ENCODE measurements around the gene IRF4.

Gene IRF4

DNA sequence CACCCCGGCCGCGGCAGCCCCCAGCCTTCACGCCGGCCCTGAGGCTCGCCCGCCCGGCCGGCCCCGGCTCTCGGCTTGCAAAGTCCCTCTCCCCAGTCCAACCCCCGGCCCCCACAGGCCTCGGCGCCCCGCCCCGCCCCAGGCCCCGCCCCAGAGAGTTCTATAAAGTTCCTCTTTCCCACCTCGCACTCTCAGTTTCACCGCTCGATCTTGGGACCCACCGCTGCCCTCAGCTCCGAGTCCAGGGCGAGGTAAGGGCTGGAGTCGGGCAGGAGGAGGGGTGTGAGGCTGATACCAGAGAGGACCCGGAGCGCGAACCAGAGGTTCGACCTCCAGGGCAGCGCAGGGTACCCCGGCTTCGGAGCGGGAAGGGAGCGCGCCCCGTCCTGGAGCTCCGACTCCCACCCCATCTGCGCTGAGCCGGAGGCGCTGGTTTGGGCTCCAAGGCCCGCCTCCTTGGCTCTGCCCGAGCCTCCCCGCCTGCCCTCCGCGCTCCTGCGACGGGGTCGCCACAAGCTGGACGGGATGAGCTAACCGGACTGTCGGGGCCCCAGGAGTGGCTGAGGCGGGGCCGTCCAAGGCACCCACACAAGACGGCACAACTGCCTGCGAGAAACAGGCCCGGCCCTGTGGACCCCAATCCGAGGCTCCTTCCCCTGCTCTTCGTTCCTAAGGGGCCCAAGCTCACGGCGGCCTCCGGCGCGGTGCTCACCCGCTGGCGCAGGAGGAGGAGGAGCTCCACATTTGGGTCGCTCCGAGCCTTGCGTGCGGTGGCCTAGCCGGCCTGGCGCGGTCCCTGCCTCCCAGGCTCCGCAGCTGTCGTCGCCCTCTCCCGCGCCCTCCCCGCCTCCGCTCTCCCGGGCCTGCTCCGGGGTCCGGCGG, at the start of gene IRF4:
TSS of gene IRF4 (plus strand) at position 194 of the 882 bp plus-strand sequence. CDS start 1,401 bp downstream, outside the sequence.
- DNase-seq = no peak

DNA sequence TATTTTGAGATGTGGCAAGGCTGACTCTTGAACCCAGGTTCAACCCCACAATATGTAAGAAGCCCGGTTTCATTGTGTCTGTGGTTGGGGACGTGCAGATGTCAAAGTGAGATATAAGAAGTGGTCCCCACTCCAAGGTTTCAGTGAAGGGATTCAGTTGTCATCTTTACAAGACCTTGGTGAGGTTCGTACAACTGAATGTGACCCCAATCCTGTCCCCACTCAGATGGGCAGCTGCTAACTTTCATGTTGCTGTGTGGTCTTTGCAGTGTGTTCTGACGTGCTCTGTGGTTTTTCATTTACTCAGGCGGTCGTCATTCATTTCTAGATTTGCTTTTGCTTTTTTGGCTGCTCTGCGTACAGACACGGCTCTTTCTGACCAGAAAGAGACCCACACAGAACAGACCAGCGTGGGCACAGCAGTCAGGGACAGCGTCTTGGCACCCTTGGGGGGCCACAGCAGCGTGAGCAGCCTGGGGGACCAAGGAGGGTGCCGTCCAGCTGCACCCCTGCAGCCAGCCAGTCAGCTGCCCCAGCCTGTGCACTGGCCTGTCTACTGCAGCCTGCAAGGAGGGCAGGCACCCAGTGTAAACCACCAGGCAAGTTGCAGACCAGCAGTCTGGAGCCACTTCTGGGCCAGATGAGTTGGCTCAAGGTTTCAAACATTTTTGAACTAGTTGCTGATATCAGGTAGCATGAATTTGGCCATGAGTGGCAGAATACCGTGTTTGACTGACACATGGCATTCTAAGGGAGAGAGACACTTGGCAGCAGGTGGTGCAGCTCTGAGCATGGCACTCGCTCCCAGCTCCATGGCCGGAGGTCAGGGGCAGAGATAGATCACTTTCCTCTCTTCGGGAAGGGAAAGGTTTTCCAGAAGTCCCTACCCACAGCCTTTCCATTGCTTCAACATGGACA, 49.4 kb upstream of the IRF4 start:
- DNase-seq = no peak

DNA sequence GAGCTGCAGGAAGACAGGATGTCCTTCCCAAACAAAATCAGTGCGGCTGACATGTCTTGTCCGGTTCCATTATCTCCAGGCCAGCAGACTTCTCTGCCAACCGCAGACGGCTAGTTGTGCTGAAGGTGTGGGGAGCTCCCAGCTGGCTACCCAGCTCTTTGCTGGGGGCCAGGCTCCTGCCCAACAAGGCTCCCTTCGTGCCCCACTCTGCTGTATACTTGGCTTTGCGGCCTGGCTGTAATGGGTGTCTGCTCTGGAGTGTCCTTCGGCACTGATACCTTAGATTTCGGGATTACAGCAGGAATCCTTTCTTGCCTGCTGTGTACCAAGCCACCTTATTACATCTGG, 48.7 kb upstream of the IRF4 start:
- no peak for DNase-seq

DNA sequence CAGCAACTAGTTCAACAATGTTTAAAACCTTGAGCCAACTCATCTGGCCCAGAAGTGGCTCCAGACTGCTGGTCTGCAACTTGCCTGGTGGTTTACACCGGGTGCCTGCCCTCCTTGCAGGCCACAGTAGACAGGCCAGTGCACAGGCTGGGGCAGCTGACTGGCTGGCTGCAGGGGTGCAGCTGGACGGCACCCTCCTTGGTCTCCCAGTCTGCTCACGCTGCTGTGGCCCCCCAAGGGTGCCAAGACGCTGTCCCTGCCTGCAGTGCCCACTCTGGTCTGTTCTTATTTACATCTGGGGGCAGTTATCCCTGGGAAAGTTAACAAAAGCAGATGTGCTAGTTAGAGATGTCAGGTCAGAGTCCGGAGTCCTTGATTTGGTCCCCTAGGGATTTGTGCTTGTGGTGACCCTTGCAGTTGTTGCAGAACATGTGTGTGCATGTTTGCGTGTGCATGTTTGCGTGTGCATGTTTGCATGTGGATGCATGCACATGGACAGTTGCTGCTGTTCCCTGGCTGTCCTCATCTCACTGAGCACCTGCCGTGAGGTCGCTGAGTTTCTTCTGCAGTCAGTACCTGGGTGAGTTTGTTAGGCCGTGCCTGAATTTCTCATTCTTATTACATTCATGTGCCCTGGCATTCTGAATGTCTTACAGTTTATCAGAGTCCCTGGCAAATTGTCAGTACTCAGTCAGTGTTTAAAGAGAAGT, 48.2 kb upstream of the IRF4 start:
- DNase-seq = no peak

DNA sequence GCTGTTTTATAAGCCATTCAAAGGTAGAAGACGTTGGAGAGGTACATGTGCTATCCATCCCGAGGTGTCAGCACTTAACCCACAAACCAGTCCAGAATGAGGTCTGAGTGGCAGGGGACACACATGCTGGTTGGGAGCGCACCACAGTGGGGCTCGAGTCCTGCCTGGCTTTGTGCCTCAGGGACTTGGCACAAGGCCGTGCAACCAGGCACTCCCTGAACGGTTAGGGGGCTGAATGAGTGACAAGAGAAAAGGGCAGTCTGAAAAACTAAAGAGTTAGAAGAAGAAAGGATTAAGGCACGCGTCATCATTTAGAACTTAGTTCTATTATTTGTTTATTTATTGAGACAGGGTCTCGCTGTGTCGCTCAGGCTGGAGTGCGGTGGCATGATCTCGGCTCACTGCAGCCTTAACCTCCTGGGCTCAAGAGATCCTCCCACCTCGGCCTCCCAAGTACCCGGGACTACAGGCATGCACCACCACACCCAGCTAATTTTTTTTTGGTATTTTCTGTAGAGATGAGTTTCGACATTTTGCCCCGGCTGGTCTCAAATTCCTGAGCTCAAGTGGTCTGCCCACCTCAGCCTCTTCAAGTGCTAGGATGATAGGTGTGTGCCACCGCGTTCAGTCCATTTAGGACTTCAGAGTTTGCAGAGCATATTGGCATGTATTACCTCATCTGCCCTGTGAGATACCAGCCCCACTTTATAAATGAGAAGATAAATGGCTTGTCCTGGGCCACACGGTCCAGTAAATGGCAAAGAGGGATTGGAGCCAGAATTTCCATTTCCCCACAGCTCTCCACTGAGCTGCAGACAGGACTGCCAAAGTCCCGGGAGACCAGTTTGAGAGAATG, 47.4 kb upstream of the IRF4 start:
- DNase-seq = peak; percentile 67

DNA sequence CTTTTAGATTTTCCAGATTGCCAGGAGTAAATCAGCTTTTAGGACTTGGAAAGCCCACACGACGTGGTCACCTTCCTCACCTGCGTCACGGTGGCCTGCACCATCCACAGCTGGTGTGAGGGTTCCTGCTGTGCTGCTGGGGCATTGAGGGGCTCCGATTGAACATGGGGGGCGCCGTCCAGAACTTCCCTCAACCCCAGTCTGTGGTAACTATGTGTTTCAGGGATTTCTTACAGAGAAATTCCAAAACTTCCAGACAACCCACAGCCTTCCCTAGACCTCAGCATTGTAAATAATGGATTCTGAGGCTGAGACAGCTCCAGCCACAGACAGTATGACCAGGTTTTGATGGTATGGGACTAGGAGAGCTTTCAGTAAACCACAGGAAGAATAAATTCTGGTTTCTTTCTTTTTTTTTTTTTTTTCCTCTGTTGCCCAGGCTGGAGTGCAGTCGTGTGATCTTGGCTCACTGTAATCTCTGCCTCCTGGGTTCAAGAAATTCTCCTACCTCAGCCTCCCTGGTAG, 46.7 kb upstream of the IRF4 start:
- peak; percentile 87 for DNase-seq

DNA sequence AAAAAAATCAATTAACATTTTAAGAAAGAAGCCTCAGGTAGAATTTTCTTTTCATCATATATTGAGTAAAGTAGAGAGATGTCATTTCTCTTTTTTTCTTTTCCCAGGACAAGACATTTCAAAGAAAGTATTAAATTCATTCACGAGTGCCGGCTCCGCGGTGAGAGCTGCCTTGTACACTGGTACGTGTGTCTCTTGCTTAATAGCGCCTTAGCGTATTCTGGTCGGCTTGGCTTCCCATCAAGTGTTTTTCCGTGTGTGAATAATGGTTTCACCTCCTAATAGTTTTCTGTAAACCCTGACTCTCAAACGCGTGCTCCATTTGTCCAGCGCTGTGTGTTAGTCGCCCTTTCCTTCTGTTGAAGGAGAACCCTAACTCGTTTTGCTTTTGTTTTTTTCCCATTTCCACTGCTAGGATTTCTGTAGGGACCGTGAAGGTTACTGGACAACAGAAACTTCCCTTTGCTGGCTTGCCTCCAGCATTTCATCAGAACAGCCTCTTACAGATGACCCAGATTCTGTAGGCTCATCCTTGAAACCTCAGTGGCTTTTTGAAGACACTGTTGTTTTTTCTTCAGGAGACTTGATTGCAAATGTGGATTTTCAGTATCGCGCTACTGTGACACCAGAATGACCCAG, 45.7 kb upstream of the IRF4 start:
- DNase-seq = no peak

DNA sequence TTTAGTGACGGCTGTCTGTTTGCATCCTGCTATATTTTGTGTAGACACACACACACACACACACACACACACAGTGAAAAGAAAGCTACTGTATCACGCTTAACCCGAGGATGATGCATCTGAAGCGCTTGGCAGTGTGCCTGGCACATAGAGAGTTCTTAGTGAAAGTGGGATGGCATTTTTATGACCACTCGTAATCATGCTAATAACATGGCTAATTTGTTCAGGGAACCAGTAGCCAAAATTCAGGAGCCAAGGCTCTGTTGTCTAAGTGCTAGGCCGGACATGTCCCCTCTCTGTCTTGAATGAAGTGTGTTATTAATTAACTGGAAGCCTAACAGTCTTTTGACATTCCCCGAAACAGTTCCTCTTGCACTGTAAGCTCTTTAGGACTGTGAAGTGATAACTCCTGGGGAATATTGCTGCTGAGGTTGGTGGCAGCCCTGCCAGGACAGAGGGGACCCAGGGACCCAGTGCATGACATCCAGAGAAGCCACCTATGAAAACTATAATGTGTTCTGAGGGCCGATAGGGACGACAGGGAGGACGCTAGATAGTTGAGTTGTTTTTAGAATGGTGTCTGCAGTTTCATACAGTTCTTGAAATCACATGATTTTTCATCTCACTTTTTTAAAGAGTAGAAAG, 45.0 kb upstream of the IRF4 start:
- DNase-seq = peak; percentile 89

DNA sequence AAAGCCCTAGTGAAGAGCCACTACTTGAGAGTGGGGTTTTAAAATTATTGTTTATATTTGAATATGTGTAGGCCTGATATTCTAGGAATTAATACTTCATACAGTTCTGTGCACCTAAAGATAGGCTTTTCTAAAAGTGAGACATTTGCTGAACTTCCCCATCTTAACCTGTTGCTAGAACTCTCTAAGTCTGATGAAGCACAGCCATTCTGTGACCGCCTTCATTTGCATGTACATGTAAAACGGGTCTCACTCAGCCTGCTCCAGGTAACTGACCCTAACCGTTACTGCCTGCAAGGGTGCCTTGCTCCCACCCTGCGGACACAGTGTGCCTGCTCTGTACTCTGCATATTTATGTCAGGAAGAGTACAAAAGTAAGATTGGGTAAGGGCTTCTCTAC, 44.3 kb upstream of the IRF4 start:
- no peak for DNase-seq

DNA sequence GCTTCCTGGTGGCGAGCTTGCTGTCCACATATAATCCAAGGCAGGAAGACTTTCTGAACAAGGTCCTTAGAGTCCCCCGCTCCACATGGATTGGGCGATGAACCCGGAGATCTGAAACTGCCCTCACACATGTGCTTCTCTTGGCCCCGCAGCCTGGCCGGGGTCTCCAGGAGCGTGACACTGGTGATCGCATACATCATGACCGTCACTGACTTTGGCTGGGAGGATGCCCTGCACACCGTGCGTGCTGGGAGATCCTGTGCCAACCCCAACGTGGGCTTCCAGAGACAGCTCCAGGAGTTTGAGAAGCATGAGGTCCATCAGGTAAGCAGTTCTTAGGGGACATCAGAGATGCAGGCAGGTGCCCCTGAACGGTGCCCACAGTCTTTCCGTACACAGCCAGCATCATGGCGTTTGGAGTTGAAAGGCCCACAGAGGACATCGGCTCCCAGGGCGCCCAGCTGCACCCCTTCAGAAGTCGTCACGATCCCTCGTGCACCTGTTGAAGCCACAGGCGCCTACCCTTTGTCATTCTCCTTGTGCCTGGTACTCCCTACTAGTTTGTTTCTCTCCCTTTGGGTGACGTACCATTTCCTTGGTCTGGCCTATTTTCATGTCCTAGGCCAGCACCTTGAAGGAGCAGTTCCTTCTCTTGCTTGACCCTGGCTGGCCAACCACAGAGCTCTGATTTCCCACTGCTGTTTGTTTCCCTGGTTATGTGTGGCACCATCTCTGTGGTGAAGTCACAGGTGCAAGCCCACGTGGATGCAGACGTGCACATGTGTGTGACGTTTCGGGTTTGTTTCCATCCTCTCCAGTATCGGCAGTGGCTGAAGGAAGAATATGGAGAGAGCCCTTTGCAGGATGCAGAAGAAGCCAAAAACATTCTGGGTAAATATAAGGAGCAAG, 43.3 kb upstream of the IRF4 start:
- DNase-seq = no peak

DNA sequence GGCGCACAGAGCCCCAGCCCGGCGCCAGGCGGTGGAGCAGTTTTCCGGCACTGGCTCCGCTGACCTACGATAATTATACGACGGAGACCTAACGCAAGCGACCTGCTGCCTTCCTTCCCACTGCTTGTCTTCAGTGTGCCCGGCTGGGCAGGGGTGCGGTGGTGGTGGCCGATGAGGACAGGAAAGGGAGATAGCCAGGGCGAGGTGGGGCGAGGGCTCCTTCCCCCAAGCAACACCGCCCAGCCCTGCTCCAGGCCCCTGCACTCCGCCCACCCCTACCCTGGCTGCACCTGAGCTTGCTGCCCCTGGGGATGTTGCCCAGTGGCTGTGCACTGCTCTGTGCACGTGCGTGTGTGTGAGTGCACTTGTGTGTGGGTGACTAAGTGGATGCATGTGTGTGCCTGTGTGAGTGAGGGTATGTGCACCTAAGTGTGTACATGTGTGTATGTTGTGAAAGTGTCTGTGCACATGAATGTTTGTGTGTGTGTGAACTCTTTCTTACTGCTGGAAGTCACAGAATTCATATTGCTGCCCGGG, 42.6 kb upstream of the IRF4 start:
- DNase-seq = no peak

DNA sequence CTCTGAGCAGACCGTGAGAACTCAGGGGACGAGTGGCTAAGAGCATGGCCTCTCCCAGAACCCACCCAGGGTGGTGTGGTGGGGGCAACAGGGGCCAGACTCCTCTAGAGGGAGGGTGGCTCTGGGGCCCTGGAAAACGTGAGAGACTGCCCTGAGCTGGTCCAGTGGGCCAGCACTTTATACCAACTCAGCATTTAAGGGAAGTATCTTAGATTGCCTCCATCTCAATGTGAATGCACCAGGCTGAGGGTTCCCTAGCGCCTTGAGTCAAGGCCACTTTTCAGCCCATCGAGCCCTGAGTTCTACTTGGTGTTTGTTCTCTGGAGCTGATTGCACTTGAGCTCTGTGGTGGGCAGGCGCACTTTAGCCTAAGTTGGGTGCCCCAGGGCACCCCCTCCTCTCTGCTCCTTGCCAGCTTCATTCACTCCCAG, 42.0 kb upstream of the IRF4 start:
- DNase-seq = no peak

DNA sequence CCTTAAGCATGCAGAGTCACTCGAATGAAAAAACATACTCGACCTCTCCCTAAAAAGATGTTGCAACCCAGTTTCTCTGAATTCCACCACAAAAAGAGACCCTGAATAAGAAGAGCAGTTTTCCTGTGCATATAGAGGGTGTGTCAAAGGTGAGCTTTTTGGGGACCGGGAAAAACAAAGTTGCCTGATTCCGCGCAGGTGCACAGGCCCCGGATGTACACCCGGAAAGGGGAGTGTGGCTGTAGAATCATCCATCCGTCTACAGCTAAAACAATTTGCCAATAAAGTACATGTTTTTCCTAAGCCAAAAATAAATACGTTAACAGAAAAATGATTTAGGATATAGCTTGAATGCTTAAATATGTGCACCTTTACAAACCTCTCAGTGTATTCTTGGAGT, 41.2 kb upstream of the IRF4 start:
- DNase-seq = no peak

DNA sequence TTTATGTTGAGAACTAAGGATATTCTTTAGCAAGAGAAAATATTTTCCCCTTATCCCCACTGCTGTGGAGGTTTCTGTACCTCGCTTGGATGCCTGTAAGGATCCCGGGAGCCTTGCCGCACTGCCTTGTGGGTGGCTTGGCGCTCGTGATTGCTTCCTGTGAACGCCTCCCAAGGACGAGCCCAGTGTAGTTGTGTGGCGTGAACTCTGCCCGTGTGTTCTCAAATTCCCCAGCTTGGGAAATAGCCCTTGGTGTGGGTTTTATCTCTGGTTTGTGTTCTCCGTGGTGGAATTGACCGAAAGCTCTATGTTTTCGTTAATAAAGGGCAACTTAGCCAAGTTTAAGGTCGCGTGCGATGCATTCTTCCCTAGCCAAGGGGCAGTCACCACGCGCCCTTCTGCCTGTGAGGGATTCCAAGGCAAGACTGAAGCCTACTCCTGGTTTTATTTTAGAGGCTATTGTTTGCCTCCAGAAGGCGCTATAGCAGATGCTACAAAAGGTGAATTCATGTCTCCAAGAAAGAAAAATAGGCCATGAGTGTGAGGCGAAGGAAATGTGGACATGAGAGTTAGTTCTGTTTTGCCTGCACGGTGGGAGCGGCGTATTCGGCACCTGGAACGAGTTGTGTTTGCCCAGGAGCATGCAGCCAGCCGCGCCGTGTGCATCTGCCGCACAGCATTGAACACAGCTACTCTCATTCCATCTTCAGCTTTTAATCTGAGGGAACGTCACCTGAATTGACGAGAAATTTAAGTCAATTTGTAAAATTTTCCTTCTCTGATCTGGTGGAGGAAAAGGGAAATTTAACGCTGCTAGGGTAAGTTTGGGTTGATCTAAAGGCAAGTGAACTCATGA, 40.3 kb upstream of the IRF4 start:
- DNase-seq = no peak

DNA sequence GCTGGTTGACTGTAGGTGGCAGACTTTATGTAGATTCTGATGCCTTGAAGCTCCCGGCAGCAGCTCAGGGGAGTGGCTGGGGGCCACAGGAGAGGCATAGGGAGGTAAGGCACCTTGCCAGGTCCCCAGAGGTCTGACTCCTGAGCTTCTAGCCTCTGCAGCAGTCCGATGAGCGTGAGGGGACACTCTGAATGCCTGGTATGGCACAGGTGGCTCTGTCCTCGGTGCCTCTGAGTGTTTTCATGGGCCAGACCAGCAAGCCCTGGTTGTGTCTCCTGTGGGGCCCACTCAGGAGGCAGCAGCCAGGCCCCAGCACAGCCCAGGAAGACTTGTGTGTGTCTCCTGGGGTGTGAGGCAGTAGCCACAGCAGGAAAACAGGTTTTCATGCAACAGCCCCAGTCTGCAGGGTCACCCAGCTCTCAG, 39.7 kb upstream of the IRF4 start:
- DNase-seq = no peak

DNA sequence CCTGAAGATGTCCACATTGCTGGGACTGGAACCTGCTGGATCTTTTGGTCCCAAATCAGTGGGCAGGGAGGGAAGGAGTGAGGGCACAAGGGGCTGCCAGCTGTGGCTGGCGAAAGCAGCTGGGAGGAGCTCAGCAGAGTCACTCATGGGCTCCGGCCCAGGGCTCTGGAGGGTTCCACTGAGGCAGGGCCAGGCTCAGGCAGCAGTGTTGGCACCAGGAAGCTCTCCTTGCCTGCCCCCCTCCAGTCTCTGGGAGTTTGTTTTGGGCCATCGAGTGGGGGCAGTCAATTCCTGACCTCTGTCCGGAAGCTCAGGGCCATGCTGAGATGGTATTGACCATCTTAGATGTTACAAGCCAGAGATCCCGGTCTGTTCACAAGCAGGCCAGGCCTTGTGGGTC, 39.1 kb upstream of the IRF4 start:
- DNase-seq = no peak

DNA sequence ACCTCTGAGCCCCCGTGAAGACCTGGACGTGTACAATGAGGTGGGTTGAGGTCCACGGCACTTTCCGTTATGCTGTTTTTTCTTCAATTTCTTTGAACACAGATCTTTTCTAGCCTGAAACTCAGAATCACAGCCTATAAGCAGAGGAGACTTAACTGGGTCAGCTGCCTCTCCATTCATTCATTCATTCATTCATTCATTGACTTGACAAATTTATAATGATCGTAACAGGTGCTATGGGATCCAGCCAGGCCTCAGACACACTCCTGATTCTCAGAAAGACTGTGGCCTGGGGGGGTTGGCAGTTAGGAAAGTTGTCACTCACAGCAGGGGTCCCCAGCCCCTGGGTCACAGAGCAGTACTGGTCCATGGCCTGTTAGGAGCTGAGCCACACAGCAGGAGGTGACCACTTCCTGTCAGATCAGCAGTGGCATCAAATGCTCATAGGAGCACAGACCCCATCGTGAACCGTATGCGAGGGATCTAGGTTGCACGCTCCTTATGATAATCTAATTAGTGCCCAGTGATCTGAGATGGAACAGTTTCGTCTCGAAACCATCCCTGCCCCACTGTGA, 38.6 kb upstream of the IRF4 start:
- no peak for DNase-seq

All from fibroblast of skin of right quadriceps (primary cell).